ENCODE results near the gene EZR.
"Not testable (repeated sequence)": the region's sequence is repeated elsewhere in the genome, so short reads cannot be mapped to it uniquely, and the experiment has no call there.

Gene EZR

GRCh38 chr6:158793432-158793831, 25.7 kb downstream of the EZR start:
- DNase-seq: no peak

GRCh38 chr6:158792505-158792904, 26.7 kb downstream of the EZR start:
- not testable (repeated sequence) for DNase-seq

DNA sequence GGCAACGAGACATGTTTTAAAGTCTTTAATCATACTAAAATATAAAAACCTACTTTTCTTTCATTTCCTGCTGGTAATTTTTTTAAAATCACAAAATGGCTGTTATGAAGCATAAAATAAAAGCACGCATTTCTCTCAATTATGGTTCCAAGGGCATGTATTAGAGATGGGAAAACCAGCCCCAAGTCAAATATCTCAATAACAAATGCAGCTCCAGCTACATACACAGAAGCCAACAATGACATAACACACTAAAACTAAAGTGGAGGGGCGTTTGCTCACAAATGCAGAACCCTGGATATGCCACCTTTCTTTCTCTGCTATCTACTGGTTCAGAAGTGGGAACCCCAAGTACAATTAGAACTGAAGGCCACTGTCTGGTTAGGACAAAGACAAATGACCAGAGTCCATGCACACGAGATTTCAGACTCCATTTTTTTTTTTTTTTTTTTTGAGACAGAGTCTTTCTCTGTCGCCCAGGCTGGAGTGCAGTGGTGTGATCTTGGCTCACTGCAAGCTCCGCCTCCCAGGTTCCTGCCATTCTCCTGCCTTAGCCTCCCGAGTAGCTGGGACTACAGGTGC, 27.8 kb downstream of the EZR start:
- no peak for DNase-seq

GRCh38 chr6:158789115-158789917, 29.9 kb downstream of the EZR start:
- no peak for DNase-seq

- DNase-seq: no peak
Measured at GRCh38 chr6:158787395-158787794, 31.8 kb downstream of the EZR start.

DNA sequence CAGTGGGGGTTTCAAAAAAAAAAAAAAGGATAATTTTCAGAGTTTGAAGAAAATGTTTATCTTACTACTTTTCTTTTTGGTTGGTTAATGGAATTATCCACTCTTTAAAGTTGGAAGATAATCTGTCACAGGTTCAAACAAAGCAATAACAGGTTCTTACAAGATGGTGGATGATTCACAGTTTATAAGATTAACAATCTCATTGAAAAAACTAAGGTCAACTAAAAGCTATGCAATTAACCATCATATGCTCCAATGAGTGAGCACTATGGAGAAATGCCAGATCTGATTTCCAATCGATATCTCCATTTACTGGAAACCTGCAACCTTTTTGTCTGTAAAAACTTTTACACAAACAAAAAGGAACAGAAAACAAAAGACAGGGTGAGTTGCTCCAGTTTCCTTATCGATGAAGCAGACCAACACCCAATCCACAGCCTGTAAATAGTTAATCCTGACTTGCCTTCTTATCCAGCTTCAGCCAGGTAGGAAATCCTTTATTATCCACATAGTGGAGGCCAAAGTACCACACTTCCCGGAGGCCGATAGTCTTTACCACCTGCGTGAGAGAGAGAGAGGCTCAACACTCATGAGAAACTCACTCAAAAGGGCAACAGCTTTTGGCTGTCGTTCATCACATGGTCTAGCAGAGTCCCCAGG, 32.4 kb downstream of the EZR start:
- no peak for DNase-seq

GRCh38 chr6:158785036-158785435, 34.1 kb downstream of the EZR start:
- DNase-seq: no peak

GRCh38 chr6:158784505-158784904, 34.7 kb downstream of the EZR start:
- no peak for DNase-seq

DNA sequence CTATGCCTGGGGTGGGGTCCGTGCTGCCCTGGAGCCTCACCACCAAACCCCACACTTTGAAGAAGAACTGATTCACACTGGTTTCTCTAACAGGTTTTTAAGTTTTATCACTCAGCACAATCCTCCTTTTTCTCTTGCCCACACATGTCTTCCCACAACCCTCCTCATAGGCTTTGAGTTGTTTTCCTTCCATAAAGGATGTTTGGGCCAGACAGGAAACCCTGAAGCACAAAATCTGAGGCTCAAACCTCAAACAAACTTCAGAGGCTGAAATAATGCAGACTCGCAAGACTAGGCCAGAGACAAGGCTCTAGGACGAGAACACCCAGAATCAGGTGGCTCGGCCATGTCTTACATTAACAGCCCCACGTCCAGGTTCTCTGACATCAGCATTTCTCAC, 35.3 kb downstream of the EZR start:
- no peak for DNase-seq

DNA sequence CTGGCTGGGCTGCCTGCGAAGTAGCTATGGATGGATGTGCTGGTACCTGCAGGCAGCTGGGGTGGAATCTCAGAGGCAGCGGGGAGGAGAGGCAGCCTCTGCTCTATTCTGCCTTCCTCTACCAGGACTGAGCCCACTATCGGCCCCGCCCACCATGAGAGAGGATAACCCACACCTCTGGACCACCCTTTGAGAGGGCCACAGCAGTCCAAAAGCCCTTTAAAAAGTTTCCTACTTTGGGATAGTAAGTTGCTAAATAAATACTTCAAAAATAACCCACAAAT, 36.1 kb downstream of the EZR start:
- DNase-seq: no peak

DNA sequence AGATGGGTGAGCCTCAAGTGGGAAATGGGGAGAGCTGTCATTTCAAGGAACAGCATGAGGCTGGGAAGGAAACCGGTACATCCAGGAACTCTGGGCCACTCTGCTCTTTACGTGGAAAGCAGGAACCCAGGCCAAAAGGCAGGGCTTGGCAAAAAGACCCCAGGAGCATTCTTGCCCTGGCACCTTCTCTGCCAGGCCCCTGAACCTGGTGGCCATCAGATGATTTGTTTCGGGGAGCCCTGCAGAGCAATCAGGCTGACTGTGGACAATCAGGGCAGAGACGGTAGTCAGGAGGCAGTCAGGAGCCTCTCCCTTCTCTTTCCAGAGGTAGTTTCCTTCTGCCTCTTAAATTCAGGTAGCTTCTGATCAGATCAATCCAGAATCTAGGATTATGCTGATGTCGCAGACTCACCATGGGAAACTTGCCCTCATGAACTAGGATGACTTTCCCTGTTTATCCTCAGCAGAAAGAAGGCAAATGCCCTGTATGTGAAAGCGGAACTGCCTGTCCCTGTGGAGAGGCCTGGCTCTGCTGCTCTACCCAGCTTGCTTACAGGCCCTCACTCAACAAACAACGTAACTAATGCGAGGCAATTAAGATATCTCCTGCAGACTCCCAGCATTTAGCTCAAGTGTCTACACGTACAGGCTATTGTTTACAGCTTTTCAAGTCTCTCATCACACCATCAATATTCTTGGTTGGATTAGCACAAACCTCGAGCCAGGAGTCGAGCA, 36.6 kb downstream of the EZR start:
- no peak for DNase-seq

GRCh38 chr6:158781692-158782373, 37.3 kb downstream of the EZR start:
- DNase-seq: no peak

GRCh38 chr6:158780988-158781691, 38.0 kb downstream of the EZR start:
- no peak for DNase-seq

DNA sequence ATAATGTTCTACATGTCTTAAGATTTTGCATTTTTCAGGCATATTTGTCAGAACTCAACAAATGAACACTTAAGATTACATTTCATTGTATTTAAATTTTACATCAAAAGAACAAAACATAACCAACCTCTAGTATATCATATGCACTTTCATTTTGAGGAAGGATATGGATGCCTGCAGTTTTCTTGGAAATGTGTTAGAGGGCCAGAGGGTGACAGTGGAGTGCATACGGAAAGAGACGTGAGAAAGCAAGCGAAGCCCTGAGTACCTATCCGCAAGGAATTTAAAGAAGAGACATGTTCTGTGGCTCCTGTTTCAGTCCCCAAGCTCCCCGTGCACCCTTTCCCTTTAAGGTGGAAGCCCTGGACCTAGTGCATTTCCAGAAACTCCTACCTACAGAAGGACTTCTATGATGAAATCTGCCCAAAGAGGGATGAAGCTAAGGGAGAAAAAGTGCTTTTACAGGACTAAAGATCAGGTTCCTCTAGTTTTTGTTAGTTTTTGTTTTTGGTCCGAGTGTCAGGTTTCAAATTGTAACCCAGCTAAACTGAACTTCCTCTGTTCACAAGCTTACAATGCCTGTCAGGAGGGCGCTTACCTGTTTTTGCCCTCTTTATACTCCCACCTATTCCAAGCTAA, 38.8 kb downstream of the EZR start:
- no peak for DNase-seq

- no peak for DNase-seq
Measured at GRCh38 chr6:158778005-158778527, 41.1 kb downstream of the EZR start.

DNA sequence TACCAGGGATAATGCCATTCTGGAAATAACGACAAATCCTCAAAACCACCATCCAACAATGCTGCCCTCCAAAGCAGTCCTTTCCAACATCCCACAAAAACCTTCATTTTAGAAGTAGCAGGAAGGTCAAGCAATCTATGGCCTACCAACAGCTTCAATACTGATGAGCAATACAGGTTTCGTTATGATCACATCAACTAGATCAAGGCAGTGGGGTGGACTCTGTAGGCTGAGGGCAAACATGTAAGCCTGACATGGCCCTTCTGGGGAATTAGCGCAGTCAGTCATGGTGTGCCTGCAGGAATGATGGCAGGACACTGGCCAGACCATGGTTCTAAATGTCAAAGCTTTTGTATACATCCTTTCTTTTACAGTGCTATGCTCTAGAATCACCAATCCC, 41.7 kb downstream of the EZR start:
- DNase-seq: no peak

- no peak for DNase-seq
Measured at GRCh38 chr6:158776737-158777136, 42.4 kb downstream of the EZR start.

- DNase-seq: no peak
Measured at GRCh38 chr6:158775832-158776231, 43.3 kb downstream of the EZR start.

- no peak for DNase-seq
Measured at GRCh38 chr6:158774717-158775449, 44.3 kb downstream of the EZR start.

DNA sequence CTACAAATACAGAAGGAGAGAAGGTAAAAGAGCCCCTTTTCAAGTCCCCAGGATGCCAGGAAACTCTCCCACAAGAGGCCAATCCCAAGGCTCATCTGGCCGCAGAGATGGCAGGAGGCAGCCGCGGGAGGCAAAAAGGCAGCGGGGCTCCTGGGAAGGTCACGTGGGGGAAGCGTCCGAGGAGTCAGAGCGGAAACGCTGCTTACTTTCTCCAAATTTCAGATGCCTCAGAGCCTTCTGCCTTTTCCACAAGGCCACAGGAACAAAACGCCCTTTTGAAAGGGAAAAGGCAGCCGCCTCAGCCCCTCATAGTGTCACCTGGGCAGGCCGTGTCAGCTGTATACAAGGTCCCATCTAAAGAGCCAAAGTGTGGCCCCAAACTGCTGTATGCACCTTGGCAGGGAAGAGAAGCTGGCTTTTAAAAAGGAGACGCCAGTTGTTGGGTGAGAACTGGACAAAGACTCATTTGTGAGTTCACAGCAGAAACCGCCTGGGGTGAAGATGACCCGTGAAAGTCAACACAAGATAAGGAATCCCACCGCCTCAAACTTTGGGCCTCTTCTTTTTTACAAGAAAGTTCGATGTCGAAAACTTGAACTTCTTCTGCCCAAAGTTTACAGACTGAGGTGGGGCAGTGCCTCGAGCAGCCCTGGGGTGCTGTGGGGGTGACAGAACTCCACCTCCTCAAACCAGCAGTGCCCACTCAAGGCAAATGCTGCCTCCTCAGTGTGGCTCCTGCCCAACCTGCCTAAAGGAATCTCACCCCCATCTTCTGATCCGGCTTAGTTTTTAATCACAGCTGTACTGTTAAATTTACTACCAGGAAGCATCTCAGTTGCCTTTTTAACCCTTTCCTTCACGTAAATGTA, 45.4 kb downstream of the EZR start:
- no peak for DNase-seq
